ENCODE results near the gene GPR31. TPM values are rescaled to one million over a fixed set of nuclear protein-coding genes. Genes with fewer than 3 reads are reported as not detected.

GPR31 gene
- polyA plus RNA-seq, 1 donor from 2014 or later, result not detected

- no peaks in the 10 kb centered on the region for H3K79me2 ChIP-seq (replicated peaks; ENCODE audit: insufficient read depth, low read length)
- no peaks in the 10 kb centered on the region for H4K20me1 ChIP-seq (ENCODE audit: insufficient read depth)
- no peaks in the 10 kb centered on the region for H3K36me3 ChIP-seq (ENCODE audit: insufficient read depth, low read length)
- no peak overlapping the region for H3K4me2 ChIP-seq (ENCODE audit: low read length)
- no peaks in the 10 kb centered on the region for H3K27me3 ChIP-seq (ENCODE audit: insufficient read depth, low read depth, low read length)
- no peaks in the 10 kb centered on the region for H3K9me3 ChIP-seq (ENCODE audit: low read length)
- no peak overlapping the region for H3K27ac ChIP-seq (ENCODE audit: low read length)
- no peak overlapping the region for H3K9ac ChIP-seq (ENCODE audit: low read length)
- H3K9me2 ChIP-seq (ENCODE audit: insufficient read depth, low read length), result no peaks in the 10 kb centered on the region
- no peak overlapping the region for H2AFZ ChIP-seq (ENCODE audit: low read depth, low read length)
- no peaks in the 10 kb centered on the region for H3F3A ChIP-seq (ENCODE audit: insufficient read depth, low read length, poor library complexity, severe bottlenecking)
- no peak for TF ChIP-seq EP300 (conservative IDR thresholded peaks at IDR 0.05; ENCODE audit: poor library complexity, severe bottlenecking)
- no peak for TF ChIP-seq TAF1 (IDR thresholded peaks at IDR 0.05; ENCODE audit: low read depth)
- TF ChIP-seq CTCF (IDR thresholded peaks at IDR 0.05; ENCODE audit: poor library complexity, severe bottlenecking), result no peak
- no peak for TF ChIP-seq MXI1 (conservative IDR thresholded peaks at IDR 0.05; ENCODE audit: poor library complexity, severe bottlenecking)
- TF ChIP-seq RAD21 (conservative IDR thresholded peaks at IDR 0.05), result no peak
- TF ChIP-seq REST (IDR thresholded peaks at IDR 0.05; ENCODE audit: borderline replicate concordance), result no peak
- TF ChIP-seq POLR2AphosphoS5 (IDR thresholded peaks at IDR 0.05), result no peak
- no peak for TF ChIP-seq SMC3 (conservative IDR thresholded peaks at IDR 0.05; ENCODE audit: poor library complexity)
- TF ChIP-seq EZH2 (IDR thresholded peaks at IDR 0.05; ENCODE audit: borderline replicate concordance, insufficient read depth, low read length, poor library complexity, severe bottlenecking), result no peak
- H3K4me3 ChIP-seq (ENCODE audit: low read length), result no peak overlapping the region
These were observed 6.1 kb downstream of the GPR31 start for GRCh38 chr6:167151648-167152047.

GRCh38 chr6:167150941-167151549 lies 6.7 kb downstream of the GPR31 start:
- no peaks in the 10 kb centered on the region for H3K79me2 ChIP-seq (replicated peaks; ENCODE audit: insufficient read depth, low read length)
- H3K4me2 ChIP-seq (ENCODE audit: low read length), result no peak overlapping the region
- TF ChIP-seq SMC3 (conservative IDR thresholded peaks at IDR 0.05; ENCODE audit: poor library complexity) (no peak), MXI1 (conservative IDR thresholded peaks at IDR 0.05; ENCODE audit: poor library complexity, severe bottlenecking) (no peak), EZH2 (IDR thresholded peaks at IDR 0.05; ENCODE audit: borderline replicate concordance, insufficient read depth, low read length, poor library complexity, severe bottlenecking) (no peak), TAF1 (IDR thresholded peaks at IDR 0.05; ENCODE audit: low read depth) (no peak), POLR2AphosphoS5 (IDR thresholded peaks at IDR 0.05) (no peak), REST (IDR thresholded peaks at IDR 0.05; ENCODE audit: borderline replicate concordance) (no peak), CTCF (IDR thresholded peaks at IDR 0.05; ENCODE audit: poor library complexity, severe bottlenecking) (no peak), RAD21 (conservative IDR thresholded peaks at IDR 0.05) (no peak), EP300 (conservative IDR thresholded peaks at IDR 0.05; ENCODE audit: poor library complexity, severe bottlenecking) (no peak)
- no peaks in the 10 kb centered on the region for H3K27me3 ChIP-seq (ENCODE audit: insufficient read depth, low read depth, low read length)
- no peak overlapping the region for H3K4me3 ChIP-seq (ENCODE audit: low read length)
- H3K9me3 ChIP-seq (ENCODE audit: low read length), result no peaks in the 10 kb centered on the region
- H3K9ac ChIP-seq (ENCODE audit: low read length), result no peak overlapping the region
- no peaks in the 10 kb centered on the region for H3K9me2 ChIP-seq (ENCODE audit: insufficient read depth, low read length)
- no peaks in the 10 kb centered on the region for H3K36me3 ChIP-seq (ENCODE audit: insufficient read depth, low read length)
- H2AFZ ChIP-seq (ENCODE audit: low read depth, low read length), result no peak overlapping the region
- no peaks in the 10 kb centered on the region for H3F3A ChIP-seq (ENCODE audit: insufficient read depth, low read length, poor library complexity, severe bottlenecking)
- no peaks in the 10 kb centered on the region for H4K20me1 ChIP-seq (ENCODE audit: insufficient read depth)
- H3K27ac ChIP-seq (ENCODE audit: low read length), result no peak overlapping the region
